ENCODE results near the gene TSPEAR. TPM values are rescaled to one million over a fixed set of nuclear protein-coding genes. Genes with fewer than 3 reads are reported as not detected.

The TSPEAR gene
- total RNA-seq, 2 experiments from 2014 or later = not detected

DNA sequence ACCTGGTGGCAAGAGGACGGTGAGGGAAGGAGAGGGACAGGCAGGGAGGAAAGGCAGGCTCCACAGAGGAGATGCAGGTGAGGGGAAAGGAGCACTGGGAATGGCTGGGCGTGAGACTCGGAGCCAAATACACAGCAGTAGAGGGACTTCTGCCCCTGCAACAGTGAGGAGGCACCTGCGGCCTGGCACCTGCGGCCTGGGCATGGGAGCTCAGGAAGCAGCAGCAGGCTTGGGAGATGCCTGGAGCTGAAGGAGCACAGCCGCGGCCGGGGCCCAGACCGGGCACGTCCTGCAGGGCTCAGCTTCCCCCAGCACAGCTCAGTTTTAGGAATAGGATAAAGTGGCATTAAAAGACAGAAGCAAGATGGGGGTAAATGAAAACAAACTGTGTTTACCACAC, 20.9 kb upstream of the TSPEAR start:
- Mint-ChIP-seq H3K27me3 (peaks cover 7% of the 10 kb centered on the region), H3K36me3 (no peaks in the 10 kb centered on the region), H3K4me3 (no peak overlapping the region), H3K9me3 (peaks cover 2% of the 10 kb centered on the region), H3K4me1 (no peaks in the 10 kb centered on the region), H3K27ac (no peak overlapping the region)
- DNase-seq = no peak

DNA sequence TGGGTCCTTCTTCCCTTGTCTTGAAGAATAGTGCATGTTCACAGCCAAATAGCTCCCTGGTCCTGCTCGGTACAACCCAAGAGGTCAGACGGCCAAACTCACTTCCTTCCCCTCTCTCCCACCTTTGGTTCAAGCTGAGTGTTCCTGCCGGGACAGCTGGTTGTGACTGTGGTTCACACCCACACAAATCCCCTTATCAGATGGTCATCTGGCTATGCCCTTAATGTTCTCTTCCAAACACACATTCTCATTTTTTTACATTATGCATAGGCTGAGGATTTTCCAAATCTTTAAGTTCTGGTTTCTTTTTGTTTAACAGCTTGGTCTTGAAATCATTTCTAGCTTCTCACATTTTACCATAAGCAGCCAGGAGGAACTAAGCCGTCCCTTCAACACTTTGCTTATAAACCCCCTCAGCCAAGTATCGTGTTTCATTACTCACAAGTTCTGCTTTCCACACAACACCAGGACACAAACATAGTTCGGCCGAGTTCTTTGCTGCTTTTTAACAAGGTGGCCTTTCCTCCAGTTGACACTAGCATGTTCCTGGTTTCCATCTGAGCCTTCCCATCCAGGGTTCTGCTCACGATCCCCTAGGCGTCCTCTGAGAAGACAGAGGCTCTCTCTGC, 19.7 kb upstream of the TSPEAR start:
- H3K9me3 Mint-ChIP-seq = no peaks in the 10 kb centered on the region
- H3K36me3 Mint-ChIP-seq = no peaks in the 10 kb centered on the region
- H3K4me1 Mint-ChIP-seq = no peaks in the 10 kb centered on the region
- H3K27ac Mint-ChIP-seq = no peak overlapping the region
- H3K4me3 Mint-ChIP-seq = no peak overlapping the region
- no peak for DNase-seq
- H3K27me3 Mint-ChIP-seq = peaks cover 7% of the 10 kb centered on the region

DNA sequence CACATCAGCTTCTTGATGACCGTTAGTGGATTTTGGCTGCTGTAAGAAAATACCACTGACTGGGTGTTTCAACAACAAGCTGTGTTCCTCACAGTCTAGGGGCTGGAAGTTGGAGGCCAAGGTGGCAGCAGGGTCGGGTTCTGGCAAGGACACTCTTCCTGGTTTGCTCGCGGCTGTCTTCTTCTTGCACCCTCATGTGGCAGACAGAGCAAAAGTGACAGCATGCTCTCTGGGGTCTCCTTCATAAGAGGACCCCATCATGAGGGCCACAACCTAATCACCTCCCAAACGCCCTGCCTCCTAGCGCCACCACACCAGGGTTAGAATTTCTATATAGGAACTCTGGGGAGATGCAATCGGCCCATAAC, 18.6 kb upstream of the TSPEAR start:
- Mint-ChIP-seq H3K4me3 (no peak overlapping the region), H3K27ac (no peak overlapping the region), H3K27me3 (peaks cover 13% of the 10 kb centered on the region), H3K4me1 (no peaks in the 10 kb centered on the region), H3K9me3 (no peaks in the 10 kb centered on the region), H3K36me3 (no peaks in the 10 kb centered on the region)
- DNase-seq = no peak

DNA sequence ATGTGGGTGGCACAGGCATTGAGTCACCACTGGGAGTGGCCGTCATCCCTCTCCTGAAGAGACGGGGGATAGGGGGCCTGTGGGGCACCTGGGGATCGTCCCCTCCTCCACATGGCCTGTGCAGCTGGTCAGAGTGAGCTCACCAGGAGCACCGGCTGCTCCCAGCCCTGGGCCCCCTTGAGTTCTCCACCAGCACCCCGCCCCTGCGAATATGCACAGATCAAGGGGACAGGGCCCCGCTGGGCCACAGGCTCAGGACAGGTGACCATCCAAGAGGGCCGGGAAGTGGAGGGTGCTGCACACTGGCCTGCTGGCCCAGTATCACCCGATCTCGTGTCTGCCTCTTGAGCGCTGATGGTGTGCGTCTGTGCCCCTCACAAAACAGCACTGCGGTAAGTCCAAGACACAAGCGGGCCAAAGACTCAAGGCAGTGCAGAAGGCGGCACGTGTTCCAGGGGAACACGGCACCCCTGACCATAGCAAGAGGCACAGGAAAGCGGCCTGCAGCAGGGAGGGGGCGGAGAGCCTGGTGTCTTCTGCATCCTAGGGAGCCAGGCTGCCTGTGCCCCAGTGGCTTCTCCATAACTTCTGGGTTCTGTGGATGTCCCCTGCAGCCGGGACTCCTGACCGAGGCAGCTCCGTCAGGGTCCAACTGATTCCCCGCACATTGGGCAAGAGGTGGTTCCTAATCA, 18.1 kb upstream of the TSPEAR start:
- no peak overlapping the region for H3K27ac Mint-ChIP-seq
- no peaks in the 10 kb centered on the region for H3K9me3 Mint-ChIP-seq
- no peaks in the 10 kb centered on the region for H3K36me3 Mint-ChIP-seq
- peaks cover 17% of the 10 kb centered on the region for H3K27me3 Mint-ChIP-seq
- no peak for DNase-seq
- H3K4me1 Mint-ChIP-seq = no peaks in the 10 kb centered on the region
- no peak overlapping the region for H3K4me3 Mint-ChIP-seq

DNA sequence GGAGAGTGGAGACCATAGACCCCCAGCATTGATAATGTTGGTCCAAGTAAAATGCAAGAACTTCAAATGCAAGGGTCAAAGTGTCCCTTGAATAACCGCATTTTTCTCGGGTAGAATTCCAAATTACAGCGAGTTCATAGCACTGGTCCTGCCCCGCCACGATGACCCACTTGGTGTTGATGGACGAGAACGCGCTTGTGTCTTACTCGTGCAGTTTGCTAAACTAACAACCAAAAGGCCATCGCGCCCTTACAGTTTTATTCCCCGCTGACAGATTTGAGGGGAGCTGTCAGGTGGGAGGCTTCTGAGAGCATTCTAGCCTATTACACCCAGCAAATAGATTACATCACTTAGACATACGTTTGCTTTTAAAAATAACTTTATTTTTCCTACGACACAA, 17.3 kb upstream of the TSPEAR start:
- Mint-ChIP-seq H3K27ac (no peak overlapping the region), H3K4me3 (no peak overlapping the region)

DNA sequence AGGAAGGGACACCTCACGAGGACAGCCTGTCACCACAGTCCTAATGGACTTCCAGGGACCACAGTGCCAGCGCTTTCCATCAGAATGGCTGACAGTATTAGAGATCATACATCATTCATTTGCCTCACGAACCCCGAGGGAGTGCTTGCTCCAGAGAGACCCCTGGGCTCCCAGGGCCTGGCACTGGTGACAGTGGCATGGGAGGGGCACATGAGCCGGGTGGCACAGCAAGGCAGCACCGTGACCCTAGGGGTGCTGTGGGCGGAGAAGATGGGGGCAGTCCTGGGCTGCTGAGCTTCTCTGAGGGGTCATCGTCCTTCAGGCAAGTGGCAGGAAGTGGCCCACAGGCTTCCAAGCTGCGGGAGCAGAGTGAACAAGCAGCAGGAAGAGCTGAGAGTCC, 16.4 kb upstream of the TSPEAR start:
- Mint-ChIP-seq H3K36me3 (no peaks in the 10 kb centered on the region), H3K9me3 (no peaks in the 10 kb centered on the region), H3K27ac (no peak overlapping the region), H3K27me3 (peaks cover 28% of the 10 kb centered on the region), H3K4me3 (no peak overlapping the region), H3K4me1 (peaks cover 10% of the 10 kb centered on the region)
- DNase-seq = no peak

More for the DNA sequence above, 17.3 kb upstream of the TSPEAR start:
- Mint-ChIP-seq H3K36me3 (no peaks in the 10 kb centered on the region), H3K9me3 (no peaks in the 10 kb centered on the region), H3K4me1 (peaks cover 3% of the 10 kb centered on the region), H3K27me3 (peaks cover 21% of the 10 kb centered on the region)
- DNase-seq = no peak

DNA sequence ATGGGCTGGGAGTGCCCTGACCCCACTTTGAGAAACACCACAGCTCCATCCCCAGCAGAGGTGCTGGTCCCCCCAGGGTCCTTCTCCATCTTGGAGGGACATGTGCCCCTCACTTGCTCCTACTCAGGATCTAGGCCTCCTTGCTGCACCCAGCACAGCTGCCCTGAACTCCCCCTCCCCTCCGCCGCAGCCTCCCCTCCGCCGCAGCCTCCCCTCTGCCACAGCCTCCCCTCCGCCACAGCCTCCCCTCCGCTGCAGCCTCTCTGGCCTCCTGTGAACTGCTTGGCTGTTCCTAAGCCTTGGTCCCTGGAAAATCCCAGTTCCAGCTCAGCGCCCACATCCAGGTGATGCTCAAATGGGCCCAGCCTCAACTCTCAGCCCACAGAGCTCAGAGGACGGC, 15.9 kb upstream of the TSPEAR start:
- H3K4me1 Mint-ChIP-seq = peaks cover 10% of the 10 kb centered on the region
- peaks cover 31% of the 10 kb centered on the region for H3K27me3 Mint-ChIP-seq
- no peaks in the 10 kb centered on the region for H3K36me3 Mint-ChIP-seq
- H3K9me3 Mint-ChIP-seq = no peaks in the 10 kb centered on the region
- no peak for DNase-seq
- no peak overlapping the region for H3K27ac Mint-ChIP-seq
- H3K4me3 Mint-ChIP-seq = no peak overlapping the region

DNA sequence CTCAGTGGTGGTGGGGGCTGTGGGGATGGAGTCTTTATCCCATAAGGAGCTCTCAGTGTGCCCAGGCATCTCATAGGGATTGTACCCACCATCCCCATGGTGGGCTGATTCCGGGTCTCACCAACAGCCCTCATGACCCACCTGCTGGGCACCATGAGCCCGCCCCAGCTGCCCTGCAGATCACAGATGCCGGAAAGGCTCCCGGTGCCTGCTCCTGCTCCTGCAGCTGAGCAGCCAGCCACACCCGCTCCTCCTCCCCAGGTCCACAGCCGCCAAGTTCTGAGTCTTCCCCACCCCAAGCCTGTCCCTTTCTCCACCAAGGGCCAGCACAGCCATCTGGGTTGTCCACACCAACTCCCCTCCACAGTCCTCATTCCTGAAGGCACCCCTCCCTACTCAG, 15.5 kb upstream of the TSPEAR start:
- Mint-ChIP-seq H3K9me3 (no peaks in the 10 kb centered on the region), H3K4me1 (peaks cover 10% of the 10 kb centered on the region), H3K27ac (no peak overlapping the region), H3K4me3 (no peak overlapping the region), H3K36me3 (no peaks in the 10 kb centered on the region), H3K27me3 (peaks cover 31% of the 10 kb centered on the region)
- no peak for DNase-seq

DNA sequence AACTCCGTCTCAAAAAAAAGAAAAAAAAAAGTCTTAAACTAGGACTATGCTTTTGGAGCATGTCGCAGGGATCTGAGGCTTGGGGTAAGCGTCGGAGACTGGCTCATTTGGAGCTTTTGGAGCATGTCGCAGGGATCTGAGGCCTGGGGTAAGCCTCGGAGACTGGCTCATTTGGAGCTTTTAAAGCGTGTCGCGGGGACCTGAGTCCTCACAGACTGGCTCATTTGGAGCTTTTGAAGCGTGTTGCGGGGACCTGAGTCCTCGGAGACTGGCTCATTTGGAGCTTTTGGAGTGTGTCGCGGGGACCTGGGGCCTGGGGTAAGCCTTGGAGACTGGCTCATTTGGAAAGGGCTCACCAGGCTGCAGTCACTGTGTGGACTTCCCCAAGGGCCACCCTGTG, 13.6 kb upstream of the TSPEAR start:
- Mint-ChIP-seq H3K27me3 (peaks cover 36% of the 10 kb centered on the region), H3K27ac (no peak overlapping the region), H3K4me1 (peaks cover 10% of the 10 kb centered on the region), H3K9me3 (no peaks in the 10 kb centered on the region), H3K36me3 (no peaks in the 10 kb centered on the region), H3K4me3 (no peak overlapping the region)
- no peak for DNase-seq

DNA sequence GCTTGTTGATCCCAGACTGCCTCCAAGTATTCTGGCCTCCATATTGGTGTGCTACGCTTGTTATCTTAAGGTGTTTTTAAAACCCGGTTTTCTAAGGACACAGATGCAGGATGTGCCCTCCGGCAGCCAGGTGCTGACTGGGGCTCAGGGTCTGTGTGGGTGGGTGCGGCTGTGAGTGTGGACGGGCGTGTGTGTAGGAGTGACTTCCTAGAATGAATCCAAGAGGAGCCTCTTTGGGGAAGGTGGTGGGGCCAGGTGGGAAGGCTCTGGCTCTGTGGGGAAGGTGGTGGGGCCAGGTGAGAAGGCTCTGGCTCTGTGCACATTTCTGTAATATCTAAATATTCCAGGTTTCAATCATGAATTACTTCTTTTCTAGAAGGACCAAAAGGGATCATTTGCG, 12.8 kb upstream of the TSPEAR start:
- H3K4me1 Mint-ChIP-seq = peaks cover 10% of the 10 kb centered on the region
- H3K9me3 Mint-ChIP-seq = no peaks in the 10 kb centered on the region
- no peak overlapping the region for H3K27ac Mint-ChIP-seq
- DNase-seq = no peak
- peaks cover 36% of the 10 kb centered on the region for H3K27me3 Mint-ChIP-seq
- no peak overlapping the region for H3K4me3 Mint-ChIP-seq
- no peaks in the 10 kb centered on the region for H3K36me3 Mint-ChIP-seq

DNA sequence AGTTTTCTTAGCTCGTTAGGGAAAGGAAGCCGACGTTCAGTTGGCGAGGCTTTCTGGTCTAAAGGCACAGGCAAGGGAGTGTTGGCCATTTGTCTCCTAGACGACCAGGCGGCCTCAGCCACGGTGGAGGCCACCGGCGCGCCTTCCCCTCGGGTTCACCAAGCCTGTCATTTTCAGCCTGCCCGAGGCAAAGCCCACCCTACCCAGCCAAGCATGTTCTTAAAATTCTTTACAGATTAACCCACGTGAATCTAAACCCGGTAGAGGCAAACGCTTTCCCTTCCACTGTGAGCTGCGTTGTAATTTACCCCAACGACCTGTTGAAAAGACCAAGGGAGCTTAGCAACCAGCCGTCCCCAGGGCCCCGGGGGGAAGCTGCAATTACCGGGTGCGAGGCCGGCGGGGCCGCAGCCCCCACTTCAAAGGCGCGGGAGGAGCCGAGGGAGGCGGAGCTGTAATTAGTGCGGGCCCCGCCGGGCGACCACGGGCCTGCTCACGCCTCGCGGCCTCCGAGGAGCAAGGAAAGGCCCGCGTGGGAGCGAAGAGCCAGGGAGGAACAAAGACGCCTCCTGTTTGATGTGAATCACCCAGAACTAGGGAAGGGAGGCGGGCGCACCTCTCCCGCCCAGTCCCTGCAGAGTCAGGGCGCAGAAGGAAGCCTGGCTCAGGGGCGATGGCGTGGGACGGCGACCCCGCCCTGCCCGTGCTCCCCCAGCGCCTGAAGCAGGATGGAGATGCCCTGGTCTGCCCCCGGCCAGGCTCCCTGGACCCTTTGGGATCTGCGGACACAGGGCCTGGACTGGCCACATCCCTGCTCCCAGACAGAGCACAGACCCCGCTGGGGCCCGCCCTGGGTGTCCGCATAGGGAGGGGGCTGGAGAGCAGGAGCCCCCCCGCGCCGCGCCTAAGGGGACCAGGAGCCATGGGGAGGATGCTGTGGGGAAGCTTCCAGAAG, 12.1 kb upstream of the TSPEAR start:
- peak; percentile 33 for DNase-seq
- Mint-ChIP-seq H3K4me1 (peaks cover 10% of the 10 kb centered on the region), H3K27me3 (peaks cover 36% of the 10 kb centered on the region), H3K36me3 (no peaks in the 10 kb centered on the region), H3K27ac (no peak overlapping the region), H3K9me3 (no peaks in the 10 kb centered on the region), H3K4me3 (peak overlapping the region; percentile 48)

DNA sequence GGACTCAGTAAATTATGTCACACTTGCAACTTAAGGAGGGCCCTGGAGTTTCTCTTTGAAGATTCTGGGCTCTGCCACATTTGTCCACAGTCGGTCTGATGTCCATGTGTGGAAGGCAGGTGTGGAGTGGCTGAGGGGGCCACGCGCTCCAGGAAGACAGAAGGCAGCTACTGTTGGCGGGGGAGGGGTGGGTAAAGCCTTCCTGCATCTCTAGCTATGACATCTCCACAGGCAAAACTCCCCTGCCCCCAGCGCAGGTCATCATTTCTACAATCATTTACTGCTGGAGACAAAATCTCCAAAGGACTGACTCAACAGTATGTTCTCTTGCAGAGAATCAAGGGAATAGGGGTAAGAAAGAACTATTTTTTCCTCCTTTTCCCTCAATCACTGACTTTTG, 11.4 kb upstream of the TSPEAR start:
- Mint-ChIP-seq H3K27ac (no peak overlapping the region), H3K27me3 (peaks cover 31% of the 10 kb centered on the region), H3K4me3 (no peak overlapping the region), H3K9me3 (no peaks in the 10 kb centered on the region), H3K36me3 (no peaks in the 10 kb centered on the region), H3K4me1 (peaks cover 10% of the 10 kb centered on the region)
- DNase-seq = no peak

DNA sequence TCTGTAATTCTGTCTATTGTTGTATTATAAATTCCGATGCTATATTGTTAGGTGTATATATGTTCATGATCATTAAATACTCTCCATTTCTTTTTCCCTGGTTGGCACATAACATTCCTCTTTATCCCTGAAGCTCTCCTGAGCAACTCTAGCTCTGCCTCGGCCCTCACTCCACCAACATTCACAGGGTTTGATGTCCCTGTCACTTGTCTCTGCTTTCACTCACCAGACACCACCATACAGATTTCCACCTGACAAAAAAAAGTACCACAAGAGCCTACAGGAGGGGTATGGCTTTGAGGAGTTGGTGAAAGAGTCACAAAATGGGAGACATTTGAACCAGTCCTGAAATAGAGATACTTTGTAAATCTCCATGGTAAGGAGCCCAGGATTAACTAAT, 8.8 kb upstream of the TSPEAR start:
- peaks cover 25% of the 10 kb centered on the region for H3K27me3 Mint-ChIP-seq
- no peak overlapping the region for H3K27ac Mint-ChIP-seq
- no peak overlapping the region for H3K4me3 Mint-ChIP-seq
- peaks cover 10% of the 10 kb centered on the region for H3K4me1 Mint-ChIP-seq
- no peak for DNase-seq
- H3K9me3 Mint-ChIP-seq = peaks cover 6% of the 10 kb centered on the region
- H3K36me3 Mint-ChIP-seq = no peaks in the 10 kb centered on the region

DNA sequence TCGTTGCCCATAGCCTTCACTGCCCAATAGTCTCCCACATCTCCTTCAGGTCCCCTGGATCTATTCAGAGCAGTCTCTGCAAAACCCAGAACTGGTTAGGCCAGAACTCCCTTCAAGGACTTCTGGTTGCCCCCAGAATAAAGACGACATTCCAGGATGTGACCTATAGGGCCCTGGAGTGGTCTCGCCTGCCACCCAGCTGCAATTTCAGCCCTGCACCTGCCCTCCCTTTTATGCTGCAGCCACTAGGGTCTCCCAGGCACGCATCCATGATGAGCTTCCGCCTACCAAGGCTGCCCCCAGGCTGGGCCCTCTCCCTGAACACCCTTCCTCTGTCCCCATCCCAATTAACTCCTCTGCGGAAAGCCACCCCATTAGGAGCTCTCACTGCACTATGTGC, 7.2 kb upstream of the TSPEAR start:
- Mint-ChIP-seq H3K4me1 (peaks cover 11% of the 10 kb centered on the region), H3K27me3 (peaks cover 30% of the 10 kb centered on the region), H3K4me3 (no peak overlapping the region), H3K27ac (no peak overlapping the region), H3K9me3 (peaks cover 6% of the 10 kb centered on the region), H3K36me3 (no peaks in the 10 kb centered on the region)
- no peak for DNase-seq

DNA sequence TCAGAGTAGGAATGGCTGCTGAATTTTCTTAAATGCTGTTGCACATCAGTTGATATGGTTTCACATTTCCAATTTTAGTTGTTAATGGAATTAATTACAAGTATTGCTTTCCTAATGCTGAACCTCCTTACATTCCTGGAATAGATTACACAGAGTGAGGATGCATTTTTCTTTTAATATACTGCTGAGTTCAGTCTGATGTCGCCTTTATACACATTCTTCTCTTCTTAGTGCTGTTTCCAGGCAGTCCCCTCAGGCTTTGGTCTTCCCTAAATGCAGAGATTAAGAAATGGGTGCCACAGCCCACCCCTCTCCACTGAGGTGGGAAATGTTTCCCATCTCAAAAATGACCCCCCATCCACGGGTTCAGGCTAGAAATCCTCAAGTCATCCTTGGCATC, 6.7 kb upstream of the TSPEAR start:
- Mint-ChIP-seq H3K4me1 (peaks cover 8% of the 10 kb centered on the region), H3K9me3 (peaks cover 6% of the 10 kb centered on the region), H3K36me3 (no peaks in the 10 kb centered on the region), H3K4me3 (no peak overlapping the region), H3K27me3 (peaks cover 31% of the 10 kb centered on the region), H3K27ac (no peak overlapping the region)
- DNase-seq = no peak
